ENCODE measurements around the gene UMAD1.
"Not testable (repeated sequence)": the region's sequence is repeated elsewhere in the genome, so short reads cannot be mapped to it uniquely, and the experiment has no call there.

UMAD1 gene

DNA sequence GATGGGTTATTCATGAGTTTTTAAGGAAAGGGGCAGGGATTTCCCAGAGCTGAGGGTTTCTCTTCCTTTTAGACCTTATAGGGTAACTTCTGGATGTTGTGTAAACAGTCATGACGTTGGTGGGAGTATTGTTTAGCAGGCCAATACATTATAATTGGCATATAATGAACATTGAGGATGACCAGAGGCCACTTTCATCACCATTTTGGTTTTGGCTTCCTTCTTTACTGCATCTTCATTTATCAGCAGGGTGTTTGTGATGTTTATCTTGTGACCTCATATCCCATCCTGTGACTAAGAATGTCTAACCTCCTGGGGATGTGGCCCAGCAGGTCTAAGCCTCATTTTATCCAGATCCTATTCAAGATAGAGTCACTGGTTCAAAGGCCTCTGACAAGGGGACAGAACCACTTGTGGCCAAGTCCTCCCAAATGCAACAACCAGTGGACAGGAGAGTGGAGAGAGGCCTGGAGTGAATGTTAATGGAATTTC is 155.1 kb downstream of the UMAD1 start:
- DNase-seq (ENCODE audit: low read depth in 2 of 2), result no peak

DNA sequence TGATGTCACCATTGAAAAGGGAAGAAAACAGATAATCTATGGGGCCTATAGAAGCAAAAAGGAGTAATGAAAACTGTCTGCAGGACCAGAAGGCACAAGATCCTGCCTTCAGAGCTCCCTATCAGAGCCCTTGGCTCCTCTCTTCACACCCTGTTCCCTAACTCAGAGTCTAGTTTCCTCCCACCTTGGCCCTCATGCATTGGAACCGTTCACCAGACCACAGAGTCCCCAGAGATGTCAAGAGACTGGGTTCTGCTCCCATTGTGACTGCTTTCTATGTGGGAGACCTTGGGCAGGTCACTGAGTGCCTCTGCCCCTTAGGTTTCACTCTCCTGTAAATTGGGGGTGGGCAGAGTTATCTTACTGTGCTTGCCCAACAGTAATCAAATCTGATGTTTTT is 158.0 kb downstream of the UMAD1 start:
- no peak for DNase-seq (ENCODE audit: low read depth in 2 of 2)

GRCh38 chr7:7799138-7799537 is 158.6 kb downstream of the UMAD1 start:
- DNase-seq (ENCODE audit: low read depth in 2 of 2), result no peak

GRCh38 chr7:7802531-7802930 is 162.0 kb downstream of the UMAD1 start:
- DNase-seq (ENCODE audit: low read depth in 2 of 2), result no peak

DNA sequence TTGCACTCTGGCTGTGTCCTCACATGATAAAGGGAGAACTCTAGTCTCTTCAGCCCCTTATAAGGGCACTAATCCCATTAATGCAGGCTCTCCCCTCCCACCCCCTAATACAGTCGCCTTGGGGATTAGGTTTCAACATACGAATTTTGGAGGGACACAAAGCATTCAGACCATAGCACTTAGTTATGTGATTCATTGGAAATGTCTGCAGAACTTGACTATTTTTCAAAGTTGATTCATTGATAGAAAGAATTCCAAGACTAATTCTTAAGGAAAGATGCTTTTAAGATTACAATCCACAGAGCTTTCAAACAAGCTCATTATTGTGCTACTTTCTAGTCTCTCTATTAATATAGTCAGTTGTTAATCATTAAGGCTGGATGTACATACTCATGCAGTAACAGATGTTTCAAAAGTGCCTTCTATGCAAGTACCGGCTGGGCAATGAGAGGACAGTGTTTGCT is 163.2 kb downstream of the UMAD1 start:
- no peak for DNase-seq (ENCODE audit: low read depth in 2 of 2)

- DNase-seq (ENCODE audit: low read depth in 2 of 2), result not testable (repeated sequence)
Observed at GRCh38 chr7:7804822-7805221, 164.3 kb downstream of the UMAD1 start.

GRCh38 chr7:7805511-7806153 is 165.1 kb downstream of the UMAD1 start:
- DNase-seq (ENCODE audit: low read depth in 2 of 2), result no peak

DNA sequence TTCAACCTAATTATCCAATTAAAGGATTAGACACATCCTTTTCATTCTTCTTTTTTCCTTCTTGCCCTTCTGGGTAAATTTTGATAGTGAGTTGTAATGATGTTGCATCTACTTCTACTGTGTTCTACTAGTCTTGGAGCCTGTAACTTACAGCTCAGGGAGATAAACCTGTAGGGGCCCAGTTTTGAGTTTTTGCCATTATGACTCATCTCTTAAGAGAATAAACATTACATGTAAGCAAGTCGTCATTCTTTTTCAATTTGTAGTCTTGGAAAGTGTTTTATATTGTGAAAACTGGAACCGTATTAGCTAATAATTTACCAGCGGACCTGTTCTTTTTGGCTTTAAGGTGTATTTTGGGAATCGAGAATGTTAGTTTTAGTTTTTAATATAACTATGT is 167.6 kb downstream of the UMAD1 start:
- DNase-seq (ENCODE audit: low read depth in 2 of 2), result no peak

- no peak for DNase-seq (ENCODE audit: low read depth in 2 of 2)
Observed at GRCh38 chr7:7808626-7809025, 168.1 kb downstream of the UMAD1 start.

DNA sequence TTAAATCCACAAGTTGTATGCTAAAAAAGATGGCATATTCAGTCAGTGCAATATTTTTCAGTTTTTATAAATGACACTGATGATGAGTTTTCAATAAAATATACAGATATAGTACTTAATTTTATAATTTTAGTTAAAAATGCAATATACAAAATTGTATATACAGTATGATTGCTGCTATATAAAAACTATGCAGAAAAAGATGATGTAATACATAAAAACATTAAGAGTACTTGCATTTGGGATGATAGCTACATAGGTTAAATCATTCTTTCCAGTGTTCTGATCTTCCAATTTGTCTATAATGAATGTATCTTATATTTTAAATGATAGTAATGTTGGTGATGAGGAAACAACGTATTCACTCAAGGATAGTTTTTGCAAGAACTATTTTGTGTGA is 169.8 kb downstream of the UMAD1 start:
- DNase-seq (ENCODE audit: low read depth in 2 of 2), result no peak

DNA sequence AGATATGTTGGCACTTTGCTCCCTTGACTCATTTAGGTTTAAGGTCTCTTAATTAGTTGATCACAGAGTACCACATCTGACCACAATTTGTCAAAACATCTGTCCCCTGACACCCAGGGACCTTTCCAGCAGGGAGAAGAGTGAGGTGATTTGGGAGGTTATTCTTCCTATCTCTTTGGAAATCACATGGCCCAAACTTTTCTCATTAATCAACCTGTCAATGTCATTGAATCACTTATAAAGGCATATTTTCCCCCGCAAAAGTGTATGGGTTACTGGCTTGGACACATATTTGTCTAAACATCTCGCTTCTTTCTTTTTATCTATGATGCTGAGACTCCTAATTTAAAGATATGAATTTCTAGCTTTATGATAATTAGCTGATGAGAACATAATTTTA is 170.3 kb downstream of the UMAD1 start:
- DNase-seq (ENCODE audit: low read depth in 2 of 2), result no peak

DNA sequence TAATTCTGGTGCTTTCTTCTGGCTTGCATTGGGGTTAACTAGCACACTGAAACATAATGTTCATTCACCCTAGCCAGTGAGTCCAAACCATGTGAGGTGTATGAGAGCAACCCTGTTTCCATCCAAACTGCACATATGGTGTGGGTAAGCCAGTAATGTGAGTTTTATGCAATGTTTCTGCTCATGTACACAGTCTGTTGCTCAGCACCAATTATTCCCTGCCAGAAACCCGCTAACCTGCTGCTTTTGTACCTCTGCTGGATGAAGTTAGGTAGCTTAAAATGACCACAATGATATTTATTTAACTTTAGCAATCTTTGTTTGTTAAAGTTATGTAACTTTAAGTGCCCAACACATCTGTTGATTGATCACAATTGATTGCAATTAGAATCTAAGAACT is 171.6 kb downstream of the UMAD1 start:
- DNase-seq (ENCODE audit: low read depth in 2 of 2), result no peak

- no peak for DNase-seq (ENCODE audit: low read depth in 2 of 2)
Observed at GRCh38 chr7:7815395-7815794, 174.8 kb downstream of the UMAD1 start.

DNA sequence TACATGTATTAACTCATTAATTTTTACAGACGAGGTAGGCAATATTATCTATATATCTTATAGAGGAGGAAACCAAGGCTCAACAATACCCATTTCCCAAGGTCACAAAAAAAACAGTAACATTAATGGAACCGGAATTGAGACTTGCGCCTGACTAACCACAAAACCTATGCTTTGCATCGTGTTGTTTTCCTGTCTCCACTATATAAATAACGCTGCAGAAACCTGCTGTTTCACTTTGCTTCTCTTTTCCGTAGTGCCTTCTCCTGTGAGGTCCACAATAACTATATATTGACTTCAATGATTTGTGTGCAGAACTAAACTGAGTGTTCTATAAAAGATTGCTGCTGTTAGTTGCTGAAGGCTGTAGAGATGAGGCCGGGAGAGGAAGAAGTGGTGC is 175.5 kb downstream of the UMAD1 start:
- no peak for DNase-seq (ENCODE audit: low read depth in 2 of 2)

DNA sequence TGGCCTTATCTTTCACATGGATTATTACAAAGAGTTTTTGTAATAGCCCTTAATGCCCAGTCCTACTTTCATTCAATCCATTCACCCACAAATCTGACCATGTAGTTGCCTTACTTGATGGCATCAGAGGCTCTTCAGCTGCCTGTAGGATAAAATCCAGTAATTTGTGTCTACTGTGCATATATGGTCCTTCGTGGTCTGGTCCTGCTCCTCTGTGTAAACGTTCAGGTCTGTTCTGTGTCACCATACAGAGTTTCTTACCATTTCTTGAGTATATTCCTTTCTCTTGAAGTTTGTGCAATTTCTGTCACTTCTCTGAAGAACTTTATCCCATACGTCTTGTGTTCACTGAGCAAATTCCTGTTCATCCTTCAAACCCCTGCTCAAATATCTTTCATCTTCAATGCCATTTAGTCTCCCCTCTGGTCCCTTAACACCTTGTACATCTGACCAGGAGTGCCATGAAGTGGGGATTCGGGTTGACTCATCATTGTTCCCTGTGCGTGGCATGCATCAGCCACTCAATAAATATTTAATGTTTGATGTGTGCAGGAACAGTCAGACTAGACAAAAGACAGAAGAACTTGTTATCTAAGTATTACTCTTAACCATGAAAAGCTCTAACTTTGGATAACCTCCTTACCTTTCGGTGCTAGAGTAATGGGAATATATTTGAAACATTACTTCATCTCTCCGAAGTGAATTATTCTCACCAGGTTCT is 176.4 kb downstream of the UMAD1 start:
- no peak for DNase-seq (ENCODE audit: low read depth in 2 of 2)

GRCh38 chr7:7817748-7818147 is 177.2 kb downstream of the UMAD1 start:
- no peak for DNase-seq (ENCODE audit: low read depth in 2 of 2)

GRCh38 chr7:7818179-7818578 is 177.6 kb downstream of the UMAD1 start:
- not testable (repeated sequence) for DNase-seq (ENCODE audit: low read depth in 2 of 2)

- no peak for DNase-seq (ENCODE audit: low read depth in 2 of 2)
Observed at GRCh38 chr7:7819442-7820247, 179.1 kb downstream of the UMAD1 start.

DNA sequence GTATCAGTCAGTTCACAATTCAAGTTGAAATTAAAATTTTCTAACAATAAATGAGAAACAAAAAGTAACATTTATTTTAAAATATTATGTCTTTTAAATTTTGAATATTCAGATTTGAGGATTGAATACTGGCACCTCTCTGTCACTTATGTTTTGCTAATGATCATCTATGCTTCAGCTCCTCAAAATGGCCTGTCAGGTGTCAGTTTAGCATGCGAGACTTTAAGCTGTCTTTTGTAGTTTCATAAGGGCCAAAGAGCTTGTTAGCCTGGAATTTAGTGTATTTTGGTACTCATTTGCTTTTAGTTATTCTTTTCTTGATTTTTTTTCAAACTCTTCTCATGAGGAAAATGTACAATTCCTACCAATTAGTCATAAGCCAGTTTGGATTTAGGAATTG is 179.9 kb downstream of the UMAD1 start:
- DNase-seq (ENCODE audit: low read depth in 2 of 2), result no peak

GRCh38 chr7:7820939-7821338 is 180.4 kb downstream of the UMAD1 start:
- DNase-seq (ENCODE audit: low read depth in 2 of 2), result no peak

GRCh38 chr7:7821517-7821916 is 181.0 kb downstream of the UMAD1 start:
- no peak for DNase-seq (ENCODE audit: low read depth in 2 of 2)

DNA sequence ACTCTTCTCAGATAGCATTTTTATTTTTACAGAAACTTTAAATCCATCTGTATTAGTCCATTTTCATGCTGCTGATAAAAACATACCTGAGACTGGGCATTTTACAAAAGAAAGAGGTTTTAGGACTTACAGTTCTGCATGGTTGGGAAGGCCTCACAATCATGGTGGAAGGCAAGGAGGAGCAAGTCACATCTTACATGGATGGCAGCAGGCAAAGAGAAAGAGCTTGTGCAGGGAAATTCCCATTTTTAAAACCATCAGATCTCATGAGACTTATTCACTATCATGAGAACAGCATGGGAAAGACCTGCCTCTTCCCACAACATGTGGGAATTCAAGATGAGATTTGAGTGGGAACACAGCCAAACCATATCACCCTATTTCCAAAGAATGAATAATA is 184.7 kb downstream of the UMAD1 start:
- DNase-seq (ENCODE audit: low read depth in 2 of 2), result not testable (repeated sequence)

- DNase-seq (ENCODE audit: low read depth in 2 of 2), result no peak
Observed at GRCh38 chr7:7829667-7830066, 189.1 kb downstream of the UMAD1 start.

Data from activated CD4-positive, alpha-beta T cell treated with anti-CD3 and anti-CD28 coated beads for 24 hours (primary cell).